HG02763 (cell line): ENCODE data around the gene UFC1.
"Not testable (repeated sequence)": the region's sequence is repeated elsewhere in the genome, so short reads cannot be mapped to it uniquely, and the experiment has no call there.

ENCODE experiments used
- ATAC-seq: cut with Tn5 transposase; IDR thresholded peaks from one replicate; pipeline ENCODE4 v1.9.1; 2021; ENCODE audit warnings: mild to moderate bottlenecking, moderate library complexity; ENCODE audit not compliant: unreplicated experiment

The UFC1 gene

DNA sequence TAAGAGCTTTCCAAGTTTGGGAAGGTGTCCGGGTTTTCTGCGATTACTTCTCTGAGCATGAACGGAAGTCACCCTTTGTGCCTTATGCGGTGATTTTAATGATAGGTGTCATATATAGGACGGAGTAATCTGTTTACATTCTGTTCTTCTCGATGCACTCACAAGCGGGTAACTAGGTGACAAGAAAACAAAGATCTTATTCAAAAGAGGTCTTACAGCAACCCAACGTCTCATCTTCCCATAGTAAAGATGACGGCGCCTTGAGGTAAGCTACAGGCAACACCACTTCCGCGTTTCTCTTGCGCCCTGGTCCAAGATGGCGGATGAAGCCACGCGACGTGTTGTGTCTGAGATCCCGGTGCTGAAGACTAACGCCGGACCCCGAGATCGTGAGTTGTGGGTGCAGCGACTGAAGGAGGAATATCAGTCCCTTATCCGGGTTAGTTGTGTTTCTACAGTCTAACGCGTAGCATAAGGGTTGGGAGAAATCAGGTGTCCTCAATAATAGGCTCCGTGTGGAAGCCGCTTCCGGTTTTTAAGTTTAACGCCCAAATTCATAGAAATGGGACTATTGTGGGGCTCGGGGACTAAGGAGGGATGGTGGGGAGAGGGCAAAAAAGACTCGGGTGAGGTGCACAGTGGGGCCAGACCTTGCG is at the start of gene UFC1:
Gene UFC1, plus strand, starts transcription at position 297 of the 656 bp plus-strand sequence. Its CDS starts 20 bp downstream, at position 317.
- peak; percentile 74 for ATAC-seq

DNA sequence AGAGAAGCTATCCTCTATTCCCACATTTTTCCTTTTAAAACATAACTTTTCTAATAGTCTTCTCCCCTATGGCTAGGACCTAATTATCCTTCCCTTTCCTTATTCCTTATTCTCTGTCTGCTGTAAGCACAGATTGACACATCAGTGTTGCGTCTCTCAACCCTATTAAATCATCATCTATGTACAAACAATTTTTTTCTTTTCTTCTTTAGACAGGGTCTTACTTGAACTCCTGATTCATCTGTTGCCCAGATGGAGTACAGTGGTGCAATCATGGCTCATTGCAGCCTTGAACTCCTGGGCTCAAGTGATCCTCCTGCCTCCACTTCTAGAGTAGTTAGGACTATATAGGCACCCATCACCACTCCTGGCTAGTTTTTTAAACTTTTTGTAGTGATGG is 47.3 kb upstream of the UFC1 start:
- ATAC-seq, result no peak

DNA sequence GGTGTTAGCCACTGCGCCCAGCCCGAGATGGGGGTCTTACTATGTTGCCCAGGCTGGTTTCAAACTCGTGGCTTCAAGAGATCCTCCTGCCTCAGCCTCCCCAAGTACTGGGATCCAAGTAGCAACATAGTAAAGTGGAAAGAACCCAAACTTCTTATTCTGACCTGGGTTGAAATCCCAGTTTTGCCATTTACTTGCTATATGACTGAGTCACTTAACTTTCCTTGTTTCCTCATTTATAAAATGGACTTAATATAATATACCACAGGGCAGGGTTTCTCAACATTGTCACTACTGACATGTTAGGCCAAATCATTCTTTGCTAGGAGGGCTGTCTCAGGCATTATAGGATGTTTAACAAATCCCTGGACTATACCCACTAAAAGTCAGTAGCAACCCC is 42.7 kb upstream of the UFC1 start:
- ATAC-seq, result no peak

DNA sequence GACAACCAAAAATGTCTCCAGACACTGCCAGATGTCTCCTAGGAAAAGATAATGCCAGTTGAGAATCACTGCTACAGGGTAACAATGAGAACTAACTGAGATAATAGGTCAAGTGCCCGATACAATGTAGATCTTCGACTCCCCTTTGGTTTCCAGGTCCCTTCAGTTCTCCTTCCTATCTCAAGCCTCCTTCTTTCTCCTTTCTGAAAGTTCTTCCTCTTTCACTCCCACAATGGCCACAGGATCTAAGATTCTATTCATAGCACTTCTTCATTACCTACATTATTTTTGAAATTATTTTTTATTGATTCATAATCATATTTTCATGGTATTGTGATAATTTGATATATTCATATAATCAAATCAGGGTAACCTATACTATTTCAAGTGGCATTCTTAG is 42.3 kb upstream of the UFC1 start:
- ATAC-seq, result no peak

DNA sequence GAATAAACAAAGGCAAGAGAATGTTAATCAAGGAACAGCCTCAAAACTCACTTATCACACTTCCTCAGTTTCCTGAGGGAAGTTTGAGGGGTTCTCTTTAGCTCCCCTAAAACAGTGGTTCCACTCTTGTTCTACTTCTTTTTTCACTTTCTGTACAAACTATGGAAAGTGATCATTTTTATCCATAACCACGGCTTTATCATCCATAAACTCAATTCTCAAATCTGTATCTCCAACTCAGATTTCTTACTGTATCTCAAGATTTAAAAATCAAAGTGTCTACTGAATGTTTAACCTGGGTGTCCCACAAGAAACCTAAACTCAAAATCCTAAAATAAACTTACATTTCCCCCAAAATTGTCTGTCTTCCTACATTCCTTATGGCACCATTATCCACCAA is 39.9 kb upstream of the UFC1 start:
- no peak for ATAC-seq

DNA sequence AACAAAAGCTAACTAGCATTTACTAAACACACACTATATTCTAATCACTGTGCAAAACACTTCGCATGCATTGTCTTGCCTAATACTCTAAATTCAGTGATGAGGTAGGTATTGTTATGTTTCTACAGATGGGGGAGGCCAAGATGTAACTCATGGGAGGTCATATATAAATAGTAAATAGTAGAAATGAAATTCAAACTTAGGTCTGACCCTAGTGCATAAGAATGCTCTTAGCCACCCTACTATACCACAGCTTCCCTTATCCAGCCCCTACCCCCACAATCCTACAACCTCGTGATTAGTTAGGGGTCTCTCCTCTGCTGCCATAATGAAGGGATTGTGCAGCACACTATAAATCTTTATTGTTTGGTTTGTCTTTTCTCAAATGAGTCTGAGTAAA is 39.2 kb upstream of the UFC1 start:
- ATAC-seq, result no peak

DNA sequence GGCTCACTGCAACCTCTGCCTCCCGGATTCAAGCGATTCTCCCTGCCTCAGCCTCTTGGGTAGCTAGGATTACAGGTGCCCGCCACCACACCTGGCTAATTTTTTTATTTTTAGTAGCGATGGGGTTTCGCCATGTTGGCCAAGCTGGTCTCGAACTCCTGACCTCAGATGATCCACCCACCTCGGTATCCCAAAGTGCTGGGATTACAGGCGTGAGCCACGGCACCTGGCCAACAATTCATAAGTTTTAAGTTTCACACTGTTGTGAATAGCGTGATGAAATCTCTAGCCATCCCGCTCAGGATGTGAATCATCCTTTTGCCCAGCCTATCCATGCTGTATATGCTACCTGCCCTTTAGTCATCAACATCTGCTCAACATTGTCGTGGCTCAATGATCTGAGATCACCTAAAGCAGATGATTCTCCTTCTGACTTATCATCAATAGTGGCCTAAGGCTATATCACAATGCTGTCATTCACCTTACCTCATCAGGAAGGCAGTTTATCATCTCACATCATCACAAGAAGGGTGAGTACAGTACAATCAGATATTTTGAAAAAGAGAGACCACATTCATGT is 38.6 kb upstream of the UFC1 start:
- ATAC-seq, result no peak

DNA sequence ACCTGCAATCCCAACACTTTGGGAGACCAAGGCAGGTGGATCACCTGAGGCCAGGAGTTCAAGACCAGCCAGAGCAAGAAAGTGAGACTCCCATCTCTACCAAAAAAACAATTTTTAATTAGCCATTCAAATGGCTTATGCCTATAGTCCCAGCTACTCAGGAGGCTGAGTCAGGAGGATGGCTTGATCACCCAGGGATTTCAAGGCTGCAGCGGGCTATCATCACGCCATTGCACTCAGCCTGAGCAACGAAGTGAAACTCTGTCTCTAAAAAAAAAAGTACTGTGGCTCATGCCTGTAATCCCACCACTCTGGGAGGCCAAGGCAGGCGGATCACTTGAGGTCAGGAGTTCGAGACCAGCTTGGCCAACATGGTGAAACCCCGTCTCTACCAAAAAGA is 37.8 kb upstream of the UFC1 start:
- not testable (repeated sequence) for ATAC-seq

DNA sequence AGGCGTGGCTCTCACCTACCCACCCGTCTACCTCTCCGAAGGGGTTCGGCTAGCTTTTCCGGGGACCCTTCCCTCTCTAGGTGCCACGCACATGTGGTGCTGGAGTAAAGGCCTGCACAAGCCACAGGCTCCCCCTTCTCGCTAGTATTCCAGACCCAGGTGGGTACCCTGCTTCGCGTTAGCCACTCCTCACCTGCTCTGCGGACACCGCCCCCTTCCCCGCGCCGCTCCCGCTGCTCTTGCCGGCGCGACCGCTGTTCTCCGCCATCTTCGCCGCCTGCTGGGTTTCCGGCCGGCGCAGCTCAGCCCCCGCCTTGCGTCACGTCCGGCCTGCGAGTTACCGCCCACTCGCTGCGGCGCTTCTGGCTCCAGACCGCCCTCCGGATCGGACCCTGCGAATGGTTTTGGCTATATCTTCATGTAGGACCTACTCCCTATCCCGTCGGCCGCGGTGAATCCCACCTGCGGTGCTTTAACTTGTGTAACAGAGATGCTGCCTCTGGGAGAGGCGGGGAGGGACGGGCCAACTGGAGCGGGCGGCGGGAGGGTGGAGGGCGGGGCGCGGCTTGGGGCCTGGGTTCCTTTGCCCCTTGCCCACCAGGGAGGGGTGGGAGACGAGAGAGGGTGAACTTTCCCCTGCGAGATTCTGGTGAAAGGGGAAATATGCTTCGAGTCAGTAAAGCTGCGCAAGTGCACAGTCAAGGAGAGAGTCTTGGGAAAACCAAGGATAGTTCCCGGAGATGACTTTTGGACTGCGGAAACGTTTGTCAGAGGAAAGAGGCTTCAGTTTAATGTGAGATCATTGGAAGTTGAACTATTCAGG is 35.8 kb upstream of the UFC1 start, which contains the start of the genes NIT1 and PFDN2:
Gene NIT1, plus strand, starts transcription at position 347 of the 823 bp plus-strand sequence. Its CDS starts 72 bp downstream, at position 419.
Gene PFDN2, minus strand, starts transcription at position 279 of the 823 bp plus-strand sequence. Its CDS starts 11 bp downstream, at position 268.
- ATAC-seq, result peak; percentile 76

DNA sequence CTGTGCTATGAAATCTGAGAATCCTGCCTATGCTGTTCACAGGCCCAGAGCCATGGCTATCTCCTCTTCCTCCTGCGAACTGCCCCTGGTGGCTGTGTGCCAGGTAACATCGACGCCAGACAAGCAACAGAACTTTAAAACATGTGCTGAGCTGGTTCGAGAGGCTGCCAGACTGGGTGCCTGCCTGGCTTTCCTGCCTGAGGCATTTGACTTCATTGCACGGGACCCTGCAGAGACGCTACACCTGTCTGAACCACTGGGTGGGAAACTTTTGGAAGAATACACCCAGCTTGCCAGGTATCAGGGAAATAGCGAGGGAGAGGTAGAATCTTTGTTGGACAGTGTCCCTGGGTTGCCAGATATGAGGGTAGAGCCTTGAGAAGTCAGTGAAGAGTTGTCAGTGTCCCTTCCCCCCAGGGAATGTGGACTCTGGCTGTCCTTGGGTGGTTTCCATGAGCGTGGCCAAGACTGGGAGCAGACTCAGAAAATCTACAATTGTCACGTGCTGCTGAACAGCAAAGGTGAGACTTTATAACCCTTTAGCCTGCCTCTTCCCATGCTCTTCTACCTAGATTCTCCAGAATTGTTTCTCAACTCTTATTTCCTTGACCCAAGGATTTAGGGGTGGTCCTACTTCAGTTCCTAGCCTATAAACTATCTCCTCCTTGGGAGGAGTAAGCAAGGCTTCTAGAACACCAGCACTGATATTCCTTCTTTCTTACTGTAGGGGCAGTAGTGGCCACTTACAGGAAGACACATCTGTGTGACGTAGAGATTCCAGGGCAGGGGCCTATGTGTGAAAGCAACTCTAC is 34.5 kb upstream of the UFC1 start:
- ATAC-seq, result no peak

DNA sequence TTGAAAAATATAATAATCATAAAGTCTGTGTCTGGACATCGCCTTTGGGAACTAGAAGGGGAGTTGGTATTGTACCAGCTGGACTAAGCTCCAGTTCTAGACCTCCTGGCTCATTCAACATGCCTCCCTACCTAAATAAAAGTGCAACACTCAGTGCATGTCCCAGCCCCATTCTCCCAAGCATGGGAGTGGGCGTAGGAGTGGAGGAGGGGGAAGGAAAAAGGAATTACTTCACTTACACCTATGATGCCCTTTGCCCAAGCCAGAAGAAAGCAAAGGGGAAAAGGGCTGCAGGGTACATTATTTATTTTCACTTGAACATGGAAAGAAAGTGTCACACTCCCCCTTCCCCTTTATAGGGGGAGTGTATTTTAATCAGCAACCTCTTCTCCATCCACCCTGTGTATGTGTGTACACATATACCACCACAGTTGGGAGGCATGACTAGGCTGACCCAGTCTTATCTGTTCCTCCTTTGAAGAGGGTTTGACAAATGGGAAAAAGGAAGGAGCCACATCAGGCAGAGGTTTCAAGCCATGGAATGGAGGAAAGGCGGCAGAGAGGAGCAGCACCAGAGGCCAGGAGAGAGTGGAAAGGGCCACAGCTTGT is 32.6 kb upstream of the UFC1 start:
- no peak for ATAC-seq

DNA sequence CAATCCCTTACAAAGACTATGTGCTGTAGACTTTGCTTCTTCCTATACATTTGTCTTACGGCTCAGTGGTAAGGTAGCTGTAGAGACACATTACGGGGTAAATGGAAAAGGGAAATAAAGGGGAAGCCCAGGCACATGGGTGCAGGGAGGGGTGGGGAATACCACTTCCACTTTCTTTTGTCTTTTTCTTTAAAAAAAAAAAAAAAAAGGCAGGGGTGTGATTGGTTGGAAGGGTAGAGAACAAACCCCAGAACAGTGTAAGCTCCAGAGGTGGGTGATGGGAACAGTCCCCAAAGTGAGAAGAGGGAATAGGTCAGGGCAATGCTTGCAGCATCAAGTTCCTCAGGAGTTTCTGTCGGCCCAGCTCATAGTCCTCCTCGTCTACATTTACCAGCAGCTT is 31.9 kb upstream of the UFC1 start:
- ATAC-seq, result no peak

DNA sequence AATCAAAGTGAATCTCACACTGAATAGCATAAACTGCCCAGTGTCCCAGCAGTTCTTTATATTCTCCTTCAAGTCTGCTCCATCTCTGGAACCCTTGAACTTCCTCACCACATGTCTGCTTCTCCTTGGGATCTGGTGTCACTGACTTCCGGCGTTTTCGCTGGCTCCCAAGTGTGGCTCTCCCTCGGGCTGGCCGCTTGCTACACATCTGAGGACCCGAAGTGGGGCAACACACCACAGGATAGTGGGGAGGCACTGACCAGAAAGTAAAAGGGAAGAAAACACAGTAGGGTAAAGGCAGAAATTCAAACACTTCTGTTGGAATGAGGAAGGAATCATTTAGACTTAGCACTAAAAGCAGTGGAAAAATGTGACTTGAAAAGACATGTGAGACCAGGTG is 30.8 kb upstream of the UFC1 start:
- ATAC-seq, result no peak

DNA sequence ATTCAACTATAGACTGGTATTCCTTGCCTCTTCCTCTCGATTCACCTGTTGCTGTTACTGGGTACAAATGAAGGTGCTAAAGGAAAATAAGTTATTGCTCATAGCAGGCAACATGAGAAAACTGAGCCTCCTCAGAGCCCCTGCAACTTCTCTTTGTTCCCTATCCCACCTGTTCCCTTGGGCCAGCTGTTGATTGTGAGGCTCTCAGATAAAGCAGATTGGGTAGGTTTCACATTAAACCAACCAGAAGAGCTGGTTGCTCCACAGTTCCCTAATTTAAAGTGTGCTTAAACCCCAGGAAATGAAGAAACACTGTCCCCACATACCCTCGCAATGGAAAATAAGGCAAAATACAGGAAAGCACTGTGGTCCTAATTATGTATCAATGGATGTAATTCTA is 26.1 kb upstream of the UFC1 start:
- no peak for ATAC-seq

DNA sequence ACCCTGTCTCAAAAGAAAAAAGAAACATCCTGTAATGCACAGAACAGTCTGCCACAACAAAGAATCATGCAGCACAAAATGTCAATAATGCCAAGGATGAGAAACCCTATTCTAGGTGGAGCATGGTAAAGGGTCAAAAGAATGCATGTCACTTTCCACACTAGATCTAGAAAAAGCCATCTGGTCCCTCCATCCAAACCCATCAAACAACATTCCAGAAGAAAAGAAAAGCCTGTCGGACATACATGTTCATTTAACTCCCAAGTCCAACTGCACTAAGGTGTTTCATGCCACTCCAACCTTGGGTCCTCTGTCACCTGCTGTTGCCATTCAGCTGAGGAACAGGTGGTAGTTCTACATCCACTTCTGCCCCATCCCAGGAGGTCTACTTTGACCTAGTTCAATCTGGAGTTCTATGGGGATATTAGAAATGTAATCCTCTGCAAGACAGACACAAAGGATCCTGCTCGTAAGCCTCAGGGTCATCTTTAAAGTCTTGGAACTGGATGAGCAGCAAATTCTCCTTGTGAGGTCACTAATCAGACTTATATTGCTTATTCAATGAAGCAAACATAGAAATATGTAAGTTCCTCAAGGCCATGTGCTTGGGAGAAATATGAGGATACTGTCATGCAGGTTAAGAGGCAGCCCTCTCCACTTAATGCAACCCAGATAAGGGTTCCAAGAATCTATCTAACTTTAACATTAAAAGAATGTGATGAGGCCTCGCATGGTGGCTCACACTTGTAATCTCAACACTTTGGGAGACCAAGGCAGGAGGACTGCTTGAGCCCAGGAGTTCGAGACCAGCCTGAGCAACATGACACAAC is 25.0 kb upstream of the UFC1 start:
- ATAC-seq, result no peak

DNA sequence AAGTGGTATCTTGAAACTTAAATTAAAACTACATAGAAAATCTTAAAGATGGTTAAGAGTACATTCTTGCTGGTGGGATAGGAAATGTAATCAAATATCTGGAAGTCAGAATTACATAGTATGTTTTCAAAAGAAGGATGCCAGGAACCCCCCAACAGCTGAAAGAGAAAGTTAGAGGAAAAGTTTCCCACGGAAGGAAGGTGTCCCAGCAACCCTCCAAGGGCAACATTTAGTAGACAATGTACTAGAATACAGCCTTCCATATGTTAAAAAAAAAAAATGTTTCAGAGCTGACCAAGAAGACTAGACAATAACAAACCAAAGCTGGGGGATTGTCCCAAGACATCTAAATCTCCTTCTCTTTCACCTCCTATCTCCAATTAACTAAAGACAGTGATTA is 23.5 kb upstream of the UFC1 start:
- no peak for ATAC-seq

DNA sequence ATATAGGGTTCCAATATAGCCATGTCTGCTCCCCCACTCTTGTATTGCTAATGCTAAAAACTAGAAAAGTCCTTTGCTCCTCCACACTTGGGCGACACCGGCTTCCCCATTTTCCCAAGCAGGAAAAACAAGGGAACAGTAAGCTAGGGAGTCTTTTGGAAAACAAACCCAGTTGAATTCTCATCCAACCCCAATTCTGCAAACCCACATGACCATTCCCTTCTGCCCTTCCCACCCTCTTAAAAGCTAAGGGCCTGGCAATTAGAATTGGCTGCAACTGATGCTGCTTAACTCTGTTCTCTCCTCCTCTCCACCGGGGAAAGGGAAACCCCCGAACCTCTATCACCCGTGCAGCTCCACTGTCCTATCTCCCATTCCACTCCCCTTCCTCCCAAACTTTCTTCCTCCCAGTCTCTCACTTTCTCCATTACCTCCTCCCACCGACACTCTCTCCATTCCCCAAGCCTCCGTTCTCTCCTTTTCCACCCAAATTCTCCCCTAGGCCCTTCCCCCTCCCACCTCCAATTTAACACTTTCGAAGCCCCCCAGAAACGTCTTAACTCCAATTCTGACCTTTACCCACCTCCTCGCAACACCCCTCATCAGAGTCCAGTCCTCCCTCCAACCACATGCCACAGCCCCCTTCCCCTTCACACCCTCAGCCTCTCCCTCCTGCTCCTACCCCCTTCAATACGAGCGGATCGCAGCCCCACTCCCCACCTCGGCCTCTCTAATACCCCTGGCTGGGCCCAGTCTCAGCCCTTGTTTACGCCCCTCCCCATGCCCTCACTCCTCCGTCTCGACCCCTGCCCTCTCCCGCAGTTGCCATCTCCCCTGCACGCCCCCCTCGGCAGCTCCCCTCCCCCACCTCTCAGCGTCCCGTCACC is 22.0 kb upstream of the UFC1 start:
- no peak for ATAC-seq

DNA sequence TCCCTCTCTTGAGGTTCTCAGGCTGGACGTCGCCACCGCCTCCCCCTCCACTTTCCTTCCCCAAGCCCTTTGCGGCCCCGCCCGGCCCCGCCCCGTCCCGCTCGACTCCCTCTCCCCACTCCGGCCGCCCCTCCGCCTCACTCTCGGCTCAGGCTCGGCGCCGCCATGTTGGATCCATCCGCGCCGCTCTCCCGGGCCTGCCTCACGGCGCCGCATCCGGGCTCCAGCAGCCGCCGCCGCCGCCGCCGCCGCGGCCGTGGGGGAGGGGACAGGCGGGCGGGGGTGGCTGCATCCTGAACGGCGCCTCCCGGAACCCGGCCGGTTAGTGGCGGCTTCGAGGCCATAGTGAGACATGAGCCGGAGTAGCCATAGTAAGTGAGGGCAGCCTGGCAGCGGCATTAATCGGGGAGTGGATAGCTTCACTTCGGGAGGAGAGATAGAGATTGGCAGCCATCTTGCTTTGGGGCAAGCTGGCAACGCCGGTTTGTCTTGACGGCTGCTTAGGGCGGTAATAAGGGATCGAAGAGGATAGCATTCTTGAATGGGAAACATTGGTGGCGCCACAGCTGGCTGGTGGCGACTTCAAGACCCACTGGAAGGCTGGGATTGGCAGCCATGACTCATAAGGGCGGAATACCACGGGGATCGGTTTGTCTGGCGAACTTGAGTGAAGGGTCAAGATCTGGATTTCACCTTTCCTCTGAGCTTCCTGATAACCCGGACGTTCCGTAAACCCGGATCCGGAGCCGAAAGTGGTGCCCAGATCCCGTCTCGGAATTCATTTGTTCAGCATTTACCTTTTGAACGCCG is 21.2 kb upstream of the UFC1 start, which contains the start of gene DEDD:
Gene DEDD, minus strand, starts transcription at position 258 of the 810 bp plus-strand sequence. CDS start 8,205 bp downstream, outside the sequence.
- ATAC-seq, result peak; percentile 93
